Activated naive CD4-positive, alpha-beta T cell treated with anti-CD3 and anti-CD28 coated beads, Interleukin-2, amount 50 U/mL, for 24 hours (primary cell): Measurements from ENCODE around the gene ZNF492.
"Not testable (repeated sequence)": the region's sequence is repeated elsewhere in the genome, so short reads cannot be mapped to it uniquely, and the experiment has no call there.

ENCODE experiments used
- H3K27ac Mint-ChIP-seq: one replicate; pipeline ENCODE4 v1.8.0; 2021; ENCODE audit warnings: mild to moderate bottlenecking, mixed read lengths
- H3K27me3 Mint-ChIP-seq: one replicate; pipeline ENCODE4 v1.8.0; 2021; ENCODE audit warnings: mixed read lengths
- H3K36me3 Mint-ChIP-seq: one replicate; pipeline ENCODE4 v1.8.0; 2021; ENCODE audit warnings: mixed read lengths
- H3K4me1 Mint-ChIP-seq: one replicate; pipeline ENCODE4 v1.8.0; 2021; ENCODE audit warnings: mixed read lengths
- H3K4me3 Mint-ChIP-seq: one replicate; pipeline ENCODE4 v1.8.0; 2021; ENCODE audit warnings: mild to moderate bottlenecking, mixed read lengths
- H3K9me3 Mint-ChIP-seq: one replicate; pipeline ENCODE4 v1.8.0; 2021; ENCODE audit warnings: mixed read lengths

ZNF492 gene

DNA sequence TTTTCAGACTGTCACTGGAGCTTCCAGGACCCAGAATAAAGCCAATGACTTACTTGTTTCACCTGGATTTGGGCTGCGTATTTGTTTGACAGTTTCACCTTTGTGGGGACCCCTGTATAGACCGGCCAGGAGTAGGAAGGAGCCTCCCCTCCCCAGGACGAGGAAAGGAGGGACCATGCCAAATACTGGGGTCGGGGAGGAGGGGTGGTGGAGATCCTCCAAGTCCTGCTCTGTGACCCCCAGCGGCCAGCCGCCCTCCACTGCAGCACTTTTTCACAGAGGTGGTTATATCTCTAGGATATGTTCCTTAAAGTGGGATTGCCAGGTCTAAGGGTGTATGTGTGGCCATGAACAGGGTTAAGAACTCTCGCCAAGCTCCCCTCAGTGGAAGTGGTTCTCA is 25.7 kb upstream of the ZNF492 start:
- Mint-ChIP-seq H3K9me3 (peaks cover 4% of the 10 kb centered on the region), H3K4me1 (no peaks in the 10 kb centered on the region), H3K27ac (no peak overlapping the region), H3K36me3 (no peaks in the 10 kb centered on the region), H3K27me3 (no peaks in the 10 kb centered on the region), H3K4me3 (no peak overlapping the region)

- Mint-ChIP-seq H3K27ac (no peak overlapping the region), H3K9me3 (peaks cover 10% of the 10 kb centered on the region), H3K4me3 (no peak overlapping the region), H3K27me3 (peaks cover 3% of the 10 kb centered on the region), H3K4me1 (no peaks in the 10 kb centered on the region), H3K36me3 (no peaks in the 10 kb centered on the region)
These were observed 24.5 kb upstream of the ZNF492 start for GRCh38 chr19:22609630-22610029.

GRCh38 chr19:22610121-22610520 is 24.0 kb upstream of the ZNF492 start:
- no peaks in the 10 kb centered on the region for H3K4me1 Mint-ChIP-seq

GRCh38 chr19:22612316-22612715 is 21.8 kb upstream of the ZNF492 start:
- H3K27ac Mint-ChIP-seq: no peak overlapping the region
- H3K4me1 Mint-ChIP-seq: no peaks in the 10 kb centered on the region
- no peaks in the 10 kb centered on the region for H3K36me3 Mint-ChIP-seq
- peaks cover 5% of the 10 kb centered on the region for H3K9me3 Mint-ChIP-seq
- peaks cover 8% of the 10 kb centered on the region for H3K27me3 Mint-ChIP-seq
- no peak overlapping the region for H3K4me3 Mint-ChIP-seq

More at GRCh38 chr19:22610121-22610520, 24.0 kb upstream of the ZNF492 start:
- no peak overlapping the region for H3K27ac Mint-ChIP-seq
- H3K36me3 Mint-ChIP-seq: no peaks in the 10 kb centered on the region
- peaks cover 3% of the 10 kb centered on the region for H3K27me3 Mint-ChIP-seq
- H3K9me3 Mint-ChIP-seq: peaks cover 10% of the 10 kb centered on the region
- H3K4me3 Mint-ChIP-seq: no peak overlapping the region

DNA sequence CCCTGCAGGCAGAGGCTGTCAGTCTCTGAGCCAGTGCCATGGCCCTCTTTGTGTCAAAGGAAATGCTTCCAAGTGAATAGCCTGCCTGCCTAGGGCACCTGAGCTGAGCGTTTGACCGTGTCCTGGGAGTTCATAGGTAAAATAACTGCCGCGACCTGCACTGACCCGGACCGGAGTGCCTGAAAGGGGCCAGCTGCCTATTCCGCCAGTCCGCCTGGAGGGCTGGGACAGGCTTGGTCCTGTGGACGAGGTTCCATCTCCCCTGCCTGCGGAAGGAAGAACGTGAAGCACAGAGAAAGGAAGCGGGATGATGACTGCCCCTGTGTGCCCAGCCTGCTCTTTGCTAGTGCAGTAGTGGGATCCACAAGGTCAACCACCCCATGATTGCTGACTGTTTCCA is 17.5 kb upstream of the ZNF492 start:
- no peaks in the 10 kb centered on the region for H3K4me1 Mint-ChIP-seq
- H3K9me3 Mint-ChIP-seq: peaks cover 5% of the 10 kb centered on the region
- peaks cover 14% of the 10 kb centered on the region for H3K27me3 Mint-ChIP-seq
- H3K36me3 Mint-ChIP-seq: peaks cover 1% of the 10 kb centered on the region
- H3K4me3 Mint-ChIP-seq: no peak overlapping the region
- H3K27ac Mint-ChIP-seq: no peak overlapping the region

DNA sequence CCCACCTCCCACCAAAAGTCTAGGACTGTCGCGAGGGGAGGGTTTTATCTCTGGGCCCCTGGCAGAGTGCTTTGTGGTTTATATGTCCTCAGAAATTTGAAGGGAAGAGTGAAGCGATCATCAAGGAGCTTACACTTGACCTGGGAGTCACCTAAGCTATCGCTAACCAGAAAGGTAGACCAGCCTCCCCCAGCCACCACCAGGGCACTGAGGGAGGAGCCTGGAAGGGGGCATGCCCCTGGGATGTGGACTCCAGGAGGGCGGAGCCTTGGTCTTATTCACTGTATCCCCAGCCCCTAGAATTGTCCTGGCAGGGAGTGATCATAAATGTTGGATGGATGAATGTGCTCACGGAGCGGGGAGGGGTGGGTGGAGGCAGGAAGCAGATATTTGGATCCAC is 16.9 kb upstream of the ZNF492 start:
- H3K4me3 Mint-ChIP-seq, H3K27ac Mint-ChIP-seq, H3K4me1 Mint-ChIP-seq, H3K36me3 Mint-ChIP-seq, H3K9me3 Mint-ChIP-seq: not testable (repeated sequence)
- H3K27me3 Mint-ChIP-seq: peaks cover 17% of the 10 kb centered on the region

GRCh38 chr19:22617614-22618320 is 16.4 kb upstream of the ZNF492 start:
- Mint-ChIP-seq H3K4me1 (no peaks in the 10 kb centered on the region), H3K4me3 (no peak overlapping the region), H3K27ac (no peak overlapping the region), H3K27me3 (peaks cover 17% of the 10 kb centered on the region), H3K36me3 (peaks cover 1% of the 10 kb centered on the region), H3K9me3 (peaks cover 5% of the 10 kb centered on the region)

- H3K27ac Mint-ChIP-seq: no peak overlapping the region
- H3K4me3 Mint-ChIP-seq: no peak overlapping the region
- H3K9me3 Mint-ChIP-seq: no peaks in the 10 kb centered on the region
- no peaks in the 10 kb centered on the region for H3K4me1 Mint-ChIP-seq
- peaks cover 1% of the 10 kb centered on the region for H3K36me3 Mint-ChIP-seq
- peaks cover 14% of the 10 kb centered on the region for H3K27me3 Mint-ChIP-seq
These were observed 14.8 kb upstream of the ZNF492 start for GRCh38 chr19:22619371-22619770.

DNA sequence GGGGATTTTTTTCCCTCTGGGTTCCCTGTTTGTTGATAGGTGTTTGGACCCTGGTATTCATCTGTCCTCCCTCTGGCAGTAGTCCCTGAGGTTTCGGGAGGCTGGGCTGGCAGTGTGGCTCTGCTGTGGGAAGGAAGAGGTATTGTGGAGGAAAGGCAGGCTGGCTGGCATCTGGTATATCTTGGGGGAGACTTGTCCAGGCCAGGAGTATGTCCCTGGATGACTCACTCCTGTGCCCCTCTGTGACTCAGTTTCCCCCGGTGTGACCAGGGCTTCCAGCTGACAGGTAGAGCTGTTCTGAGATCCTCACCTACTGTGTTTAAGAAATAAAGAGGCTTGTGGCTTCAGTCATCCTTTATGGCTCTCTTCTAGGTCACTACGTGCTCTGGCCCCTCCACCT is 14.2 kb upstream of the ZNF492 start:
- Mint-ChIP-seq H3K36me3 (peaks cover 1% of the 10 kb centered on the region), H3K4me3 (no peak overlapping the region), H3K4me1 (no peaks in the 10 kb centered on the region), H3K27ac (no peak overlapping the region), H3K27me3 (peaks cover 14% of the 10 kb centered on the region), H3K9me3 (no peaks in the 10 kb centered on the region)

DNA sequence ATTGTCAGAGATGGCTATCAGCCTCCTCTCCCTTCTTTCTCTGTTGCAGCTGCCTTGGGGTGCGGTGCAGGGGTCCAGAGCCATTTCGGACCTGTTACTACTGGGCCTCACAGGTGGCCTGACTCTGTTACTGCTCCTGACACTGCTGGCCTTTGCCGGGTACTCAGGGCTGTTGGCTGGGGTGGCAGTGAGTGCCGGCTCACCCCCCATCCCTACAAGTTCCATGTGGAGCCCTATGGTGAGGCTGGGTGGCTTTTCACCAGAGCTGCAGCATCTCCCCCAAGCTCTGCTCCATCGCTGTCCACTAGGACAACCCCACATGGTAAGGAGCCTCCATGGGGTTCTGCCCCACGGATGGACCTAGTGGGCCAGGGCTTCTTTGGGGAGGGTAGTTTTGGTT is 13.7 kb upstream of the ZNF492 start:
- no peak overlapping the region for H3K27ac Mint-ChIP-seq
- H3K9me3 Mint-ChIP-seq: no peaks in the 10 kb centered on the region
- peaks cover 1% of the 10 kb centered on the region for H3K36me3 Mint-ChIP-seq
- peaks cover 14% of the 10 kb centered on the region for H3K27me3 Mint-ChIP-seq
- no peaks in the 10 kb centered on the region for H3K4me1 Mint-ChIP-seq
- no peak overlapping the region for H3K4me3 Mint-ChIP-seq

DNA sequence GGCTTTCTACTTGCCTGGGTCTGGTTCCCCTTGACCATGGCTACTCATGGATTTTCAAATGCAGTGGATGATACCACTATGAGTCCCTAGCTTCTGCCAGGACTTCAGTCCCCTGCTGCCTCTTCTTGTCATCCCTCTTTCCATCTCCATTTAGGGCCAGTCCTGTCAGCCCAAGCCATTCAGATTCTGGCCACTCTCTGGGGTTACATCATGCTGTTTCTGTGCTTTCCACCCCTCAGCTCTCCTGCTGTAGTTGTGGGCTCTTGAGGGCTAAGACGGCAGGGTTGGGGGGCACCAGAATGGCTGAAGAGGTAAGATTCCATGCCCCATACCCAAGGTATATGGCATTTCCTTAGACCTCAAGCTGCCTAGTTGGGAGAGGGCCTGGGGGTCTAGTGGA is 13.2 kb upstream of the ZNF492 start:
- H3K27me3 Mint-ChIP-seq: peaks cover 13% of the 10 kb centered on the region
- no peak overlapping the region for H3K4me3 Mint-ChIP-seq

GRCh38 chr19:22622020-22622419 is 12.1 kb upstream of the ZNF492 start:
- H3K27ac Mint-ChIP-seq: no peak overlapping the region
- peaks cover 1% of the 10 kb centered on the region for H3K36me3 Mint-ChIP-seq
- no peaks in the 10 kb centered on the region for H3K4me1 Mint-ChIP-seq
- H3K4me3 Mint-ChIP-seq: no peak overlapping the region
- H3K9me3 Mint-ChIP-seq: no peaks in the 10 kb centered on the region
- peaks cover 9% of the 10 kb centered on the region for H3K27me3 Mint-ChIP-seq

More for the DNA sequence above, 13.2 kb upstream of the ZNF492 start:
- H3K27ac Mint-ChIP-seq: no peak overlapping the region
- H3K9me3 Mint-ChIP-seq: no peaks in the 10 kb centered on the region
- H3K4me1 Mint-ChIP-seq: no peaks in the 10 kb centered on the region
- peaks cover 1% of the 10 kb centered on the region for H3K36me3 Mint-ChIP-seq

DNA sequence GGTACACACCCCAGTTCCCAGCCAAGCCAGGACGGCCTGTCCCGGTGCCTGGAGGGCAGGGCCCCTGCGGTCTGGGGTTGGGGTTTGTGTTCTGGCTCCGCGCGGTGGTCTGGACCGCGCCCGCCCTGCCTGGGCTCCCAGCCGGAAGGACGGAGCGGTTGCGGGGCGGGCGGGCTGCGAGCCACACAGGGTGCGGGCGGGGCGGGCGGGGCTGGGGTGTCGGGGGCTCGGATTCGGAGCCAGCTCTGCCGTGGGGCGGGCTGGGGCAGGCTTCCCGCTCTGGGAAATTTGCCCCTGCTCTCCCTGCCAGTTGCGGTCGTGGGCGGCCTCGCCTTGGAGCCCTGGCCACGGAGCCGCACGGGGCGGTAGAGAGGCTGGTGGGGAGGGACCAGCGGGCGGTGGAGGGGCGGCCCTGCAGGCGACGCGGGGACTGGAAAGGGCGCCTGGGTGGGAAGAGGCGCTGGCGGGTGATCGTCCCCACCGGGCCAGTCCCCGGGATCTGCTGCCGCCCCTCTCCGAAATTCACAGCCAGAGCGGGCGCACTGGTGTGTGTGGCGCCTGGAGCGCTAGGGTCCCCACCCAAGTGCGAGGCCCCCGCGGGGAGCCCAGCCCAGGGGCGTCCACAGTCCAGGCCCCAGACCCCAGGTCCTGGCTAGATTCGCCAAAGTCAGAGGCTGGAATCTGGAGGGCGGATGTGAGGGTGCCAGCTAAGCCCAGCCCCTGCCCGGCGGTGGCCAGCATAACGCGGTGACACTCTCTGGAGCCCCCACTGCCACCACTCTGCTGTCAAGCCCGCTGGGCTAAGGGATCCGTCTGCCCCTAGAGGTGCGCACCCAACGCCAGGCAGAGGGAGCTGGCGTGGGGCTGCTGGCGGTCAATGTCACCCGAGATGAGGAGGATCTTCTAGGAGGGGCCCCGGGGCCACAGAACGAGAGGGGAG is 11.0 kb upstream of the ZNF492 start:
- no peak overlapping the region for H3K27ac Mint-ChIP-seq
- peaks cover 1% of the 10 kb centered on the region for H3K36me3 Mint-ChIP-seq
- H3K4me1 Mint-ChIP-seq: no peaks in the 10 kb centered on the region
- peaks cover 3% of the 10 kb centered on the region for H3K9me3 Mint-ChIP-seq
- no peak overlapping the region for H3K4me3 Mint-ChIP-seq
- H3K27me3 Mint-ChIP-seq: peaks cover 10% of the 10 kb centered on the region

DNA sequence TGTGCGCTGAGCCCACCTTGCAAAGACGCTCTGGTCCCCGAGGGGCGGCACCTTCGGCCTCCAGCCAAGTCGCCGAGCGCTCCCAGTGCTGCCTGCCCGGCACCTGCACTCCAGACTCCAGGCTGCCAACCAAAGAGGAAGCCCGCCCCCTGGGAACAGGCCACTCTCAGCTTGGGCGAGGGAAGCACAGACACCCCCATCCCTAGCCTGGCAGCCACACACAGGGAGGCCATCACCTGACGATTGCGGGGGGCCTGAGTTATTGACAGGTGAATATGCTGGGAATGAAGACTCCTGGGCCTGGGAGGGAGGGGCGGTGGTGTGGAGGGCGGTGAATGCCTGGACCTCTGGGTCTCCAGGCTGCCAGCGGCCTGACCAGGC is 10.3 kb upstream of the ZNF492 start:
- no peak overlapping the region for H3K4me3 Mint-ChIP-seq
- no peak overlapping the region for H3K27ac Mint-ChIP-seq
- peaks cover 4% of the 10 kb centered on the region for H3K9me3 Mint-ChIP-seq
- peaks cover 1% of the 10 kb centered on the region for H3K36me3 Mint-ChIP-seq
- H3K4me1 Mint-ChIP-seq: no peaks in the 10 kb centered on the region
- H3K27me3 Mint-ChIP-seq: peaks cover 10% of the 10 kb centered on the region

- H3K4me3 Mint-ChIP-seq: no peak overlapping the region
- H3K27me3 Mint-ChIP-seq: peaks cover 5% of the 10 kb centered on the region
These were observed 8.7 kb upstream of the ZNF492 start for GRCh38 chr19:22625266-22626035.

More at GRCh38 chr19:22625266-22626035, 8.7 kb upstream of the ZNF492 start:
- no peaks in the 10 kb centered on the region for H3K4me1 Mint-ChIP-seq
- peaks cover 4% of the 10 kb centered on the region for H3K9me3 Mint-ChIP-seq
- no peaks in the 10 kb centered on the region for H3K36me3 Mint-ChIP-seq
- H3K27ac Mint-ChIP-seq: no peak overlapping the region
